Measurements from ENCODE around the gene TSPAN18.

TSPAN18 gene

DNA sequence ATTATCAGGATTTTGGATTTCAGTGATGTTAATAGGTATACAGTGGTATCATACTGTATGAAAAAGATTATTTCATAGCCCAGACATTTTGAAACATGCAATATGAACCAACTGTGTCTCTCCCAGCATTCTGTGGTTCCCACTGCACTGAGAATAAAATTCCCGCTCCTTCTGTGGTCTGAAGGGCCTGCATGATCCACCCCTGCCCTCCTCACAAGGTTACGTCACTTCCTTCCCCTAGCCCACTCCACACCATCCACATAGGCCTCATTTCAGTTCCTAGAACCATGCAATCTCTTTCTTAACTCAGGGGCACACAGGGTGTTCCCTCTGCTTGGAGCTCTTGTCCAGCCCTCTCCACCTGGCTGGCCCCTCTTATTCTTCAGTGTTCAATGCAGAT is 103.1 kb downstream of the TSPAN18 start:
- no peak for DNase-seq

DNA sequence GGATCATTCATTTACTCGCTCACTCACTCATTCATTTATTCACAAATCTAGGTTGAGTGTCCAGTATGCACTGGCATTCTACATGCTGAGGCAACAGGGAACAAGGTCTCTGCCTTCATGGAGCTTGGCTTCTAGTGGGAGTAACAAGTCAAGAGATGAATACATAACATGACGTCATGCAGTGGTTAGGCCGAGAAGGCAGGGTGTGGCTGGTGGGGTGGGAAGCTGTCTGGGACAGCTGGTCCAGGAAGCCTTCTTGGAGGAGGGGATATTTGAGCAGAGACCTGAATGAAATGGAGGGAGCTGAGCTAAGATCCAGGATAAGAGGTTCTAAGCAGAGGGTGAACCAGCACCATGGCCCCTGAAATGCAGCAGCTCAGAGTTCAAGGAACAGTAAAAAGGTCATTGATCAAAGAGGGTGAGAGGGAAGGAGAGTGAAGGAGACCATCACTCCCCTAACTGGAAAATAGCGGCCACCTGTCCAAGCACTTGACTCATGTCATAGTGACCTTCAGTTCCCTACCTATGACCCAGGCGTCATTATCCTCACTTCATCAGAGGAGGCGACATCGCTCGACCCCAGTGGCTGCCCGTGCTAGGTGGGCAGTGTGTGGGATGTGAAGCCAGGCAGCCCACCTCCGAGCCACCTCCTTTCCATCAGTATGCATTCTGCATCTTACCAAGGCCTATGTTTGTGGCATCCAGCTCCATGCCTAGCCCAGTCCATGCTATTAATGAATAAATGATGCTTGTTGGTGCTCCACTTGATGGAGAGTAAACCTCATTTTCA is 105.0 kb downstream of the TSPAN18 start:
- no peak for DNase-seq

DNA sequence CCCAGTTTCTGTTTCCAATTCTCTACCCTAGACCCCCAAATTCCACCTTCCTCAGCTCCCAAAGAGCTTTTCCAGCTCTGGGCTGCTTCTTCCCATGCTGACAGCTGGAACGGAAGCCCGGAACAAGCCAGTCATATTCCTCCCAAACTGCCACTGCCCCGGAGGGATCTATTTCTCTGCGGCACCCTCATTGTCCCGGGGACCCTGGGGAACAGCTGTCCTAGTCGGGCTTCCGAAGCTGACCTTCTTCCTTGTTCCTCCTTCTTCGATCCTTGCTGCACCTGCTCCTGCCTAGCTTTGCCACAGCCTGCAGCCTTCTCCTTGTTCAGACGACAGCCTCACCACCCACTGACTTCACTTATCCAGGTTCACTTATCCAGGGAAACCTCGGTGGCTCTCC is 105.7 kb downstream of the TSPAN18 start:
- no peak for DNase-seq

DNA sequence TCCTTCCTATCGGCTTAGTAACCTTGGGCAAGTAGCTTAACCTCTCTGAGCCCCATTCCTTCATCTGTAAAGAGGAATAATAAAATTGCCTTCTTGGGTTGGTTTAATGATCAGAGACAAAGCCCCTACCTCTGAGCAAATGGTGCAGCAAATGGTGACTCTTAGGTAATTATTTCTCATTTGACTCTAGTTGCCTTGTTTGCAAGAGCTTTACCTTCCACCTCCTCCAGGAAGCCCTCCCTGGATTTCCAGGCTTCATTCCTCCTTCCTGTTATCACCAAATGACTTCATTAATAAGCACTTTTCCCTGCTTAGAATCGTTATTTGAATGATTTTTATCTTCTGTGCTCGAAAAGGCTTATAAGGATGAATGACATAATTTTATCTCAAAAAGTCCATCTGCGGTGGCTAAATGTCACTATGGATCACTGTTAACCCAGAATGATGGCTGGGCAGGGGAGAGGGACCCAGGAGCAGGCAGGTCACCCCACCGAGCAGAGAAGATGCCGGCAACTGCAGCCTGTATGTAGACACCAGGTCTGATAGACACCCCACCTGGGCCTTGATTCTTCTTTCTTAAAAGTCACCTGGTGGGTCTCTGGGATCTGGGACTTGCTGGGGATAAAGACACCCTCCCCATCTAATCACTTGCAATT is 106.6 kb downstream of the TSPAN18 start:
- no peak for DNase-seq

DNA sequence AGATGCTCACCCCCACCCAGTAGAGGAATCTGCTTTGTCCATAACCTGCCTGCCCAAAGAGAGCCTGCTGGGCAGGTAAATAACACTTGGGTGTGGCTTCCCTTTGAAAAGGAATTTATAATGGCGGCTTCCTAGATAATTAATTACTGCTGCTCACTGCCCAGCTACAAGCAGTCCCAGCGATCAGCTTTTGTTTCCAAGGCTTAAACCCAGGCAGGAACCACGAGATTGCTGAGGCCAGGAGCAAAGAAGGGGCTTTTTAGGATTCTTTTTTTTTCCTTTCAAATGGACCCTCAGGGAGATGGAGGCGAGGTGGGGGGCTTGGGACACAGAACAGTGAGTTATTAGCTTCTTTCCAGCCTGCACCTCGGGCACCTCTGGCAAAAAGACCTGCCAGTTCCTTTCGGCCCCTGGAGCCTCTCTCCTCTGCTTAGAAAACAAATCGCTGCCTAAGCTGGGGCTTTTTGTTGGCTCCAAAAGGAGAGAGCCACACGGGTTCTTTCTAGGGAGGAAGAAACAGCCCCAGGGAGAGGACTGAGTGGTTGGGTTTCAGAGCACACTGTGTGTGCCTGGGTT is 107.2 kb downstream of the TSPAN18 start:
- DNase-seq, result no peak

DNA sequence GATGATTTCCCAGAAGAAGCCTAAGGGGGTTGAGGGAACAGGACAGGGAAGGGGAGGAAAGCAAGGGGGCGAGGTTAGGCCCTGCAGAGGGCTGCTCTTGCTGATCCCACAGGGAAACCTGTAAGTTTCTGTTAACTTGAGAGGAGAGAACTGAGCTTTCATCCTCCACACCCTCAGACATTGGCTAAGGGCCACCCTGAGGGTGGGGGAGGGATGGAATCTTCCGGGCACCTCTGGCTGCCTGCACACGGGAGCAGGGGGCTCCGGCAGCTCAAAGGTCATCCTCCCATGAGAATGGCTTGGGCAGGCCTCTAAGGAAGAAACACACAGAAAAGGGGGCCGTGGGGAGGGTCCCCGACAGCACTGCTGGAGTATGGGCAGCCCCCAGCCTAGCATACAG is 108.1 kb downstream of the TSPAN18 start:
- no peak for DNase-seq

DNA sequence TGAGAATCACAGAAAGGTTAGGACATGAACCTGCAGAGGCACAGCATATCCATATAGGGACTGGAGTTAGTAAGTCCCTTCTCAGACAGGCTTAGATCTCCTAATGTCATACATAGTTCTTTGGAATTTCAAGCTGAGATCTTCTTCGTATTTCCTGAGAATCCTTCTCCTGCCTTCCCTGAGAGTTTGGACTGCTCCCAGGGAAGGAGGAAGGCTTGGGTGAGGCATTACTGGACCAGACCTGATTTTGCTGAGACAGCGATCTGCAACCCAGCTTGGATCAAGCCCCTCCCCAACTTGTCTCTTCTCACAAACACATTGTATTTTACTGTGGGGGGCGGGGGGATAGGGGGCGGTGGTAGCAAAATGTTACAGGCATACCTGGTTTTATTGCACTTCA is 108.5 kb downstream of the TSPAN18 start:
- no peak for DNase-seq

DNA sequence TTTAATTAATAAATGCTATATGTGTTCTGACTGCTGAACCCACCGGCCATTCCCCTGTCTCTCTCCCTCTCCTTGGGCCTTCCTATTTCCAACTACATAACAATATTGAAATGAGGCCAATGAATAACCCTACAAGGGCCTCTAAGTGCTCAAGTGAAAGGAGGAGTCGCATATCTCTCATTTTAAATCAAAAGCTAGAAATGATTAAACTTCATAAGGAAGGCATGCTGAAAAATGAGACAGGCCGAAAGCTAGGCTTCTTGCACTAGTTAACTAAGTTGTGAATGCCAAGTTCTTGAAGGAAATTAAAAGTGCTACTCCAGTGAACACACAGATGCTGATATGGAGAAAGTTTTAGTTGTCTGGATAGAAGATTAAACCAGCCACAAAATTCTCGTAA is 109.2 kb downstream of the TSPAN18 start:
- no peak for DNase-seq

DNA sequence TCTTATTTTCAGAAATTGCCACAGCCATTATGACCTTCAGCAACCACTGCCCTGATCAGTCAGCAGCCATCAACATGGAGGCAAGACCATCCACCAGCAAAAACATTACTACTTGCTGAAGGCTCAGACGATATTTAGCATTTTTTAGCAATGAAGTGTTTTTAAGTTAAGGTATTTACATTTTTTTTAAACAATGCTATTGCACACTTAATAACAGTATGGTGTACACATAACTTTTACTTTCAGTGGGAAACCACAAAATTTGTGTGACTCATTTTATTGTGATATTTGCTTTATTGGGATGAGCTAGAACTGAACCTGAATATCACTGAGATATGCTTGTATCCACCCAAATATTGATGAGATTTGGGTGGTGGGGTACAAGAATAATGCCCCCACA is 110.9 kb downstream of the TSPAN18 start:
- no peak for DNase-seq

DNA sequence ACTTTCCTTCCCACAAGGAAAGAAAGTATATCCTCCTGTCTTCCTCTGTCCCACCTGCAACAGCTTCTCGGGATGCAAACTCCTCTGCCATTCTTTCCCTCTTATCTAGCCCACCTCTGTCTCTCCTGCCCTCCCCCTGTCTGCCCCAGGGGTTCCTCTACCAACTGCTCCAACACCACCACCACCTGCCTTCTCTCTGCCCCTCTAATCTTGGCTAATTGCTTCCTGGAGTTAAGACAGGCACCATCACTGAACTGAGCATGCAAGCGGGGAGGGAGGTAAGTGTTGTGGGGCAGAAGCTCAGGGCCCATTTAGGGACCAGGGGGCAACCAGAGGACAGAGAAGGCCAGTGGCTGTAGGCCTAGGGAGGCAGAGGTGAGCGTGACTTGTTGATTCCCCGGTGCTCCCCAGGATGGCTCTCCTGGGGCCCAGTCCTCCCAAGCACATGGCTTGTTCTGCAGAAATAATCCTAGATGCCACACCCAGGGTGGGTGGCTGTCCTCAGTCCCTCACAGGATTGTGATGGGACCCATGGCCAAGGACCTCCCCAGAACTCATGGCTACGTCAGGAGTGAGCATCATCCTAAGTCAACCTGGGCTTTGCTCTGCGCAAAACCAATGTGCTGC is 112.8 kb downstream of the TSPAN18 start:
- no peak for DNase-seq

DNA sequence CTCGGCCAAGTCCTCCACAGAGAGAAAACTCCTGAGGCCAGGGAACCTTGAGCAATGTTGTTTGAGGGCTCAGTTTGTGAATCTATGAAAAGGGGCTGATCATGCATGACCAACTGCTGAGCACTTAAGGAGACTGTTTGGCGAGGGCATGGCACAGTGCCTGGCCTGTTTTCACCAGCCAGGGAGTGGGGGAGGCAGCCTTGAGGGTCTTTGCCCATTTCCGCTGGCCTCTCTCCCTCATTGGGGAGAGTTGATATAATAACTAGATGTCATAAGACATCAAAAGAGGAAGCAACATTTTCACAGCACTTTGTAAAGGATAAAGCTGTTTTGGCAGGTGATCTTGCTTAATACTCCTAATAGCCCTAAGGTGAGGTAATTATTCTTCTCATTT is 113.3 kb downstream of the TSPAN18 start:
- no peak for DNase-seq

DNA sequence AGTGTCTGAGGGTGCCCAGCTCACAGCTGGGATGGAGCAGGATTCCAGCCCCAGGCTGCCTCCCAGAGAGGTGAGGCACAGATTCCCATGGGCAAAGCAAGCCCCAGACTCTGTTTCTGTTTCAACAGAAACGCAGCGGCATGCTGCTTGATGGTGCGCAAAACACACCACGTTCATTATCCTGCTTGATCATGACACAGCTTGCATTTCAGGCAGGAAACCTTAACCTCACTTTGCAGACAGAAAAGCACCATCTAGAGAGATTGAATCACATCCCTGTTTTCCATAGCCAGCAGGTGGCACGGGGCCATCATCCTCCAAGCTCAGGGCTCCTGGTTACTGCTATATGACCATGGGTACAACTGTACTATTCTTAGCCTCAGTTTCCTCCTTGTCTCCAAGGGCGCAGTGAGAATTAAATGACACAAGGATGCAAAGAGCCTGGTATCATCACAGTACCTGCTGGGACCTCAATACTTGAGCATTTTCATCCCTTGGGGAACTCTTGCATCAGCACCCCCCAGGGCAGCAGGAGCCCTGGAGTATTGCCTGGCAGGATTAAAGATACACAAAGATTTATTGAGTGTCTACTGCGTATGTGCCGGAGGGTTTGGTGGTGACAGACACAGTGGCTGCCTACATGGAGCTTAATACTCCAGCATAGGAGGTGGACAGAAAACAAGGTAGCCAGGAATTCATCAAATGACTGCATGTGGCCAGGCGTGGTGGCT is 113.9 kb downstream of the TSPAN18 start:
- no peak for DNase-seq

DNA sequence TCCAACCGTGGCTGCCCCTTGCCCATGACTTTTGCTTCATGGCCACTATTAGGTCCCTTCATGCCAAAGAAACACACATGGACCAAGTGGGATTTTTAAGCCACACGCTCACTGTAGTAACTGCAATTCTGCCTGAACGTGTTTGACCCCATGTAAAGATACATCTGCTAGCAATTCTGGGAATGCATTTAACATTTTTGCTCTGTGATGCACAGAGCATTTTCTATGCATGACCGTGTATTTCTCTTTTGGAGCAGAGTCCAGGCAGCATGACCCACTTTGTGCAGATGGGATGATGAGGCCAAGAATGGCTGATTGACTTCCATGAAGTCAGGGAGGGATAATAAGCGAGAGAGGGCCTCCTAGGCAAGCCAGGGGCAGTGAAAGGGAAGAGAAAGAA is 115.5 kb downstream of the TSPAN18 start:
- no peak for DNase-seq

DNA sequence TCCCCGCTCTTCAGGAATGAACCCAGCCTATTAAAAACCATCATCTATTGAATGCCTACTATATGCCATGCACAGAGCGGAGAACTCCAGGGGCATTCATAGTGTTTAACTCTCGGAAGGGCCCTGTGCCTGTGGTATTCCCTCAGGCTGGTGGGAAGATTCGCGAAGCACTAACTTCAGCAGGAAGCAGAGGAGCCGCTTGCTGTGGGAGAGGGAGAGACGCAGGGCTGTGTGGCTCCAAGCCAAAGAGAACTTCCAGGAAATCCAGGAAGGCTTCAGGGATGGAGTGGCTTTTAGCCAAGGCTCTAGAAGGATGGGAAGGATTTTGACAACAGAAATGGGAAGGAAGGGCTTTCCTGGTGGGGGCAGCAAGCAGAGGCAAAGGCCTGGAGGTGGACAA is 120.1 kb downstream of the TSPAN18 start:
- no peak for DNase-seq

DNA sequence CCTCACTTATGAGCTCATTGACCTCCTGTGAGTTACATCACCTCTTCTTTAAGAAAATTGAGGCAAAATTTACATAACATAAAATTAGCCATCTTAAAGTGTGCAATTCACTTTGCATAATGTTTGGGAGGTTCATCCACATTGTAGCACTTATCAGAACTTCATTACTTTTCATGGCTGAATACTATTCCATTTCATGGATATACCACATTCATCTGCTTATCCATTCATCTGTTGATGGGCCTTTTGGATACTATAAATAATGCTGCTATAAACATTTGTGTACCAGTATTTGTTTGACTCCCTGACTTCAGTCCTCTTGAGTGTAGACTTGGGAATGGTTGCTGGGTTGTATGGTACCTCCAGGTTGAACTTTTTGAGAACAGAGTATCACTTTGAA is 120.6 kb downstream of the TSPAN18 start:
- DNase-seq, result no peak

DNA sequence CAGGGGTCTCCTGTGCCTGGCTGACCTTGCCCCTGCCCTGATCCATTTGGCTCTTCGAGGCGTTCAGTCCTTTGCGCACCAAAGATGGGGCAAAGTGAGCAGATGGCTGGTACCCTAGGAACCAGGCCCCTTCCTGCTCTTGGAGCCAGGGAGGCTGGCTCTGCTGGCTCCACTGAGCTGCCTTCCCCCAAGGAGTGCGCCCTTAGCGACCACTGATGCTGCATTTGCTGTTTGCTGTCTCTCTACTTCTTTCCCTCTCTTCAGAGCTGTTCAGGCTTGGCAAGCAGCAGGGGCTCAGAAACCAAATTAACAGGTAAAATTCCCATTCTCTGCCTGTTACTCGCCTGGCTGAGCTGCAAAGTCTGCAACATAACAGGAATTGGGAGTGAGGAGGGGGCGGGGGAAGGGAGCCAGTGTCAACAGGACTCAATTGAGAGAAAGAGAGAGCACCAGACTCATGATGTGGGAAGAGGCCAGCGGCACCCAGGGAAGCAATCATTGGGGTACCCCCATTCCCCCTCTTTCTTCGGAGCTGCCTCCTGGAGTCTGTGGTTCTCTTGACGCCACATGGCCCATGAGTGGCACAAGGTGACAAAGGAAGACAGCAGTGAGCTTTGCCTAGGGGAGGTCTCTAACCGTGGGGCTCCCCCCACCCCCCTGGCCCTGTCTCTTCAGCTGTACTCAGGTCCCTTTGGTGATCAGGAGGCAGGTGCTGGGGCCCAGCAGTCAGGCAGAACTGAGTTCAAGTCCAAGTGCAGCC is 121.6 kb downstream of the TSPAN18 start:
- no peak for DNase-seq

DNA sequence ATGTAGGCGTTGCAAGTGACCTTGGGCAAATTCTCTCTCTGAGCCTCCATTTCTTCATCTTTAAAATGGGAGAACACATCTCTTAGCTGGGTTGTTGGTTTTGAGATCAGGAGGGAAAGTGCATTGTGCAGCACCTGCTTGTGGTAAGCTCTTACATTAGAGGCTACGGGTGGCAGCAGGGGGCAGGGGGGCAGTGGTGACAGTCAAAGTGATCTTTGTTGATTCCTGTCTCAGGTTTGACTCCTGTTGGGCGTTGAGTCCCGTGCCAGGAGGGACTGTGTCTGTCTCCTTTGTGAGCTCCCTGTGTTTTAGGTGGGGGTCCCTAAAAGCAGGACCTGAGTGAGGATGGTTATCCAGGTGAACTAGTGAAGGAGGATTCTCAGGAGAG is 122.2 kb downstream of the TSPAN18 start:
- DNase-seq, result no peak

DNA sequence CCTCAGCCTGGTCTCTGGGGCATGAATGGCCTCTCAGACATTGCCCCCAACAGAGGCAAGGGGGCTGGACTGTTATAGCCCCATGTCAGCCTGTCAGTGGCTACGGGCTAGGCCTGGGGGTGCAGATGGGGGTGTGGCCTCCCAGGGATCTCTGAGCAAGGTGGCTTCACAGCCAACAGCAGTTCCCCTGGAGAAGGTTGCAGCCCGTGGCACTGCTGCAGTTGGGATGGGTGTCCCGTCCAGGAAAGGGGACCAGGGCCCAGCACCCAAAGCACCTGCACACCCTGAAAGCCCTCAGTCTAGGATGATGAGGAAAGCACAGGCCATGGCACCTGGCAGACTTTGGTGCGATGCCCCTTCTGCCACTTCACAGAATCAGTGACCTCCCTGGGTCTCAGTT is 122.7 kb downstream of the TSPAN18 start:
- no peak for DNase-seq

DNA sequence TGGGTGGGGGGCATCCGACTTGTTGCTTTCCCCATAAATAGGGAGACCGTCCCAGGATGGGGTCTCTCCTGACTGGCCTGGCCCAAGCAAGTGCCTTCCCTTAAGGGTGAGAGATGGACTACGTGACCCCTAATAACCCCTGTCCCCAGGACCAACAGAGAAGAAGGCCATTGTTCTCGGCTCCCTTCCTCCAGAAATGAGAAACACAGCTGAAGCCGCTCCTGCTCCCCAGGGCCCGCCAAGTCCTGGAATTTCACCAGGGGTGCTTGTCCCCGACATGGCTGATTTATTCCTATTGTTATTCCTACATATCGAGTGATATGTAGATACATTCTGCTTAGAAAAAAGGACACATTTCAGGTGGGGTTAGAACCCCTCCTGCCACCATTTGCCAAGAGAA is 123.2 kb downstream of the TSPAN18 start:
- DNase-seq, result no peak

DNA sequence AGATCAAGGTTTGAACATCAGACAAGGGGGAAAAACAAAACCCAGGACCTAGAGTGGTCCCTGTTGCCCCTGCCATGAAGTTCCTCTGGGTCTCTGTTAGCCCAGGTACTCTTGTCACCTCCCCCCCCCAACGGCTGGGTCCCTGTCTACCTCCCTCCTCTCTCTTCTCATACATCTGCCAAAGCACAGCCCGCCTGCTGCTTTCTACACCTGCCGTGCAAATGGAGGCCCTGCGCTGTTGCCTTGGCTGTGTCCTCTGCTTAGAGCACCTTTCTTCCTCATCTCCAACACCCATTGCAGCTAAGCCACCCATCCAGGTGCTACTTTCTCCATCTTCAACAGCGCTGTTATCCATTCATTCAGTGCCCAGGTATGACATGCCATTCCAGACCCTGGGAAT is 124.7 kb downstream of the TSPAN18 start:
- DNase-seq, result no peak

DNA sequence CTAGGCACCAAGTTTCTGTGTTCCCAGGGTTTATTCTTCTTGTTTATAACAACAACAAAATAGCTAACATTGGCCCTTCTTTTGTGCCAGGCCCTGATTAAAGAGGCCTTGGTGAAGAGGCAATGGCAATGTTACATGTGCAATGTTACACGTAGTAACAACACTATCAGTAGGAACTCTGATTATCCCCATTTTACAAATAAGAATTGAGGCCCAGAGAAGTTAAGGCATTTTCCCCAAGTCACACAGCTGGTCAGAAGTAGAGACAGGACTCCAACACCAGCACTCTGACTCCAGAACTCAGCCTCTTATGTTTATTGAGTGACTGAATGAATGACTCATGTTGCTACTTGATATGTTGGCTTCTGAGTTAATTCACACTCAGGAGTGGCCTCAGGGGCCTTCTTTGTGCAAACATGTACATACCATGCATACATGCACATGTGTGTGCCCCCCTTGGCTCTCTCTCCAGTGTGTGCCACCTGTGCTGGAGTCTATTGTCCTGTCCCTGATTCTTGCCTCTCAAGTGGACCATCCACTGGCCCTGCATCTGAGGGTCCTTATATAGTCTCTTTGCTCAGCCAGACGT is 125.5 kb downstream of the TSPAN18 start:
- DNase-seq, result no peak

DNA sequence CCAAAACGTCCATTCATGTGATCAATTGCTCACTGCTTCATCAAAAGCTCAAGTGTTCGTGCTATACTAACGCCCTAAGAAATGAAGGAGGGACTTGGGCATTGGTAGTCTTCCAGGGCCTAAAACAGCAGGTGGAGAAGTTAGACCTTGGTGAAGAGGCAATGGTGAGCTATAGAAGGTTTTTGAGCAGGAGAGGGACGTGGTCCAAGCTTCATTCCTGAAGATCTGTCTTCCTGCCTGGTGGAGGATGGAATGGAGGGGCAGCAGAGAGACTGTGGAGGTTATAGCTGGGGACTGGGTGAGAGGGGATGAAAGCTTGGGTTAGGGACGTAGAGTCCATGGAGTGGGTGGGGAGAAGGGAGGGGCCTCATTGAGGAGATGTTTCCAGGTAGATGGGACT is 126.2 kb downstream of the TSPAN18 start:
- no peak for DNase-seq
